ENCODE results near the gene TIMM22.
A peak's percentile ranks its signal among the peaks of the same experiment; 100 is the strongest.
"Not testable (repeated sequence)": the region's sequence is repeated elsewhere in the genome, so short reads cannot be mapped to it uniquely, and the experiment has no call there.

TIMM22 gene
- 5.6 to 20.7 (median 13.0) reads per million in 17 experiments for total RNA-seq

GRCh38 chr17:996554-997344 is at the start of gene TIMM22:
Gene TIMM22, plus strand, starts transcription at chr17:997129. Its CDS starts 14 bp downstream, at chr17:997143.
- DNase-seq, result peak; percentile 98 to 99 (median 98)

GRCh38 chr17:948284-948852 is 48.6 kb upstream of the TIMM22 start:
- DNase-seq, result no peak

GRCh38 chr17:949623-950303 is 47.2 kb upstream of the TIMM22 start:
- no peak for DNase-seq

GRCh38 chr17:951325-952132 is 45.4 kb upstream of the TIMM22 start:
- peak in 1 of 4 experiments; percentile 5 for DNase-seq

DNA sequence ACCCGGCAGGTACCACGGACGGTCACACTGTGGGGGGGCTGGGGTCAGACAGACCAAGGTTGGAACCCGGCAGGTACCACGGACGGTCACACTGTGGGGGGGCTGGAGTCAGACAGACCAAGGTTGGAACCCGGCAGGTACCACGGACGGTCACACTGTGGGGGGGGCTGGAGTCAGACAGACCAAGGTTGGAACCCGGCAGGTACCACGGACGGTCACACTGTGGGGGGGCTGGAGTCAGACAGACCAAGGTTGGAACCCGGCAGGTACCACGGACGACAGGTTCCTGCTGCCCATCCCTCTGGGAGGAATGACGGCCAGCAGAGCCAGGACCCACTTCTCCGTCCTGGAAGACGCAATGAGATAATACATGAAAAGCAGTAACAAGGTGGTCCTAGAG is 44.3 kb upstream of the TIMM22 start:
- not testable (repeated sequence) for DNase-seq

GRCh38 chr17:953767-954166 is 43.2 kb upstream of the TIMM22 start:
- no peak for DNase-seq

DNA sequence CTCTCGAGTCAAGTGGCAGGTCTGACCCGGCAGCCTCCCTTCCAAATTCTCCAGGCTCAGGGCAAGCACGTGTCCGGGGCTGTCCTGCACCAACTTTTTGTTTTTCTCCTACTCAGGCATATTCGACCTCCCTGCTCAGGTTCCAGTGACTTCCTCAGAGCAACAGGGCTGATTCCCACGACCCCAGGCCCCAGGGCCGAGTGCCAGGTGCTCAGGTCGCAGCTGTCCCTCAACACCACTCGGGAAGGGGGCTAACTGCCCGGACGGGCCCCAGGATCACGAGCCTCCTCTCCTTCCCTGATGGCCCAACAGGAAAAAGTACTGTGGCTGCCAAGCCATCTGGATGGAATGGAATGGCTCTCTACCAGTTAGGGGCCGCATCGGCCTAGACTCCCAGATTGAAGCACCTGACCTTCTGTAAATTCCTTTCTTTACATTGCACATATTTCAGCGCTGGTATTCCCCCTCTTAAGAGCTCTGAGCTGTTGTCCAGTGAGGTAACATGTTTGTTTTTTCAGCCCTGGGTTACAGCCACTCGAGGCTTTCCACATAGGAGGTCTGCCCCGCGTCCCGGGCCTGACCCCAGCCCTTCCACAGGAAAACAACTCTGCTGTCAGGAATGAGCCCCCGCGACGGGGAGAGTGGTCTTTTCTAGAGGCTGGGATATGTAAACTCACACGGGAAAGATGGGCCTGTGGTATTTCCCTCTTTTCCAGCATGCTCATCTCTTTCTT is 42.3 kb upstream of the TIMM22 start:
- DNase-seq, result no peak

- no peak for DNase-seq
Observed at GRCh38 chr17:956905-957304, 40.0 kb upstream of the TIMM22 start.

GRCh38 chr17:957856-958421 is 39.0 kb upstream of the TIMM22 start:
- no peak for DNase-seq

- no peak for DNase-seq
Observed at GRCh38 chr17:958712-959451, 38.0 kb upstream of the TIMM22 start.

DNA sequence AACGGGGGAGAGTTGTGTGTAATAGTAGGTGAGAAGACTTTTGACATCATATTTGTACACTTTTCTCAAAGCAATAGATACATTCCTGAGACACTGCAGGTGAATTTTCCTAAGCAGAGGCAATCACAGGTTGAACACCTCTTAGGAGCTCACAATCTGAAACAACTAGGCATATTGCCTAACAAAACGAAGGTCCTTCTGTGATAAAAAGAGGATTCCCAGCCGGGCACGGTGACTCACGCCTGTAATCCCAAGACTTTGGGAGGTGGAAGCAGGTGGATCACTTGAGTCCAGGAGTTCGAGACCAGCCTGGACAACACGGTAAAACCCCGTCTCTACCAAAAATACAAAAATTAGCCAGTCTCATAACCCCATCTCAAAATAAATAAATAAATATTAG is 34.8 kb upstream of the TIMM22 start:
- no peak for DNase-seq

GRCh38 chr17:962670-963069 is 34.3 kb upstream of the TIMM22 start:
- DNase-seq, result no peak

DNA sequence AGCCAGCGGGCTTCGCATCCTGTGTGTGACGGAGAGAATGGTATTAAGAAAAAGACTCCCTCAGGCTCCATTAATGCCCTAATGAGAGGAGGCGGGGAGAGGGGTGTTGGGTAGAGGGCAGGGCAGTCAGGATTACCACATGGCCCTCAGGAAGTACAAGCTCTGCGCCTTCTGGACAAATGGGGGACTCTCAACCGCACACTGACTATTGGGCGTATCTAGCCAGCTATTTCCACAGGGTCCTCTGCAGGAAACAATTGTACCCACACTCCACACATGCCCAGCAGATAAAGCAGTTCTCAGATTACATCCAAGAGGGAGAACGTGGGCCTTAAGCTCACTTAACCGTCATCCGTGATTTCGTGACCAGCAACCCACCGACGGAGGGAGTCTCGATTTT is 32.1 kb upstream of the TIMM22 start:
- DNase-seq, result no peak

GRCh38 chr17:965311-965989 is 31.5 kb upstream of the TIMM22 start:
- DNase-seq, result no peak

DNA sequence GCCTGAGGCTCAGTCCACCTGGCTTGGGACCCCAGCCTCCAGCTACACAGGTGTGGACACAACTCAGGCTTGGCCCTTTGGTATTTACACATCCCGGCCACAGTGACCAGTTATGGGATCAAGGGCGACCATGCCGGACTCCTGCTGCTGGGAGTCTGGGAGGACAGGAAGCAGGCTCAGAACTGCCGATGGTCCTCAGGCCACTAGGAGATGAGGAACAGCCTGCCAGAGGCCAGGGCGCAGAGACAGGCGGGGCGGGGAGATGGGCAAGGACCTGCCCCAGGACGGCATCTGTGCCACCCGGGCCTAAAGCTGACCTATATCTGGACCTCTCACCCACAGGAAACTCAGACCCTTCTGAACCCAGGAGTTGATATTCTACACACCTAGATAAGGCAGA is 29.8 kb upstream of the TIMM22 start:
- DNase-seq, result no peak

DNA sequence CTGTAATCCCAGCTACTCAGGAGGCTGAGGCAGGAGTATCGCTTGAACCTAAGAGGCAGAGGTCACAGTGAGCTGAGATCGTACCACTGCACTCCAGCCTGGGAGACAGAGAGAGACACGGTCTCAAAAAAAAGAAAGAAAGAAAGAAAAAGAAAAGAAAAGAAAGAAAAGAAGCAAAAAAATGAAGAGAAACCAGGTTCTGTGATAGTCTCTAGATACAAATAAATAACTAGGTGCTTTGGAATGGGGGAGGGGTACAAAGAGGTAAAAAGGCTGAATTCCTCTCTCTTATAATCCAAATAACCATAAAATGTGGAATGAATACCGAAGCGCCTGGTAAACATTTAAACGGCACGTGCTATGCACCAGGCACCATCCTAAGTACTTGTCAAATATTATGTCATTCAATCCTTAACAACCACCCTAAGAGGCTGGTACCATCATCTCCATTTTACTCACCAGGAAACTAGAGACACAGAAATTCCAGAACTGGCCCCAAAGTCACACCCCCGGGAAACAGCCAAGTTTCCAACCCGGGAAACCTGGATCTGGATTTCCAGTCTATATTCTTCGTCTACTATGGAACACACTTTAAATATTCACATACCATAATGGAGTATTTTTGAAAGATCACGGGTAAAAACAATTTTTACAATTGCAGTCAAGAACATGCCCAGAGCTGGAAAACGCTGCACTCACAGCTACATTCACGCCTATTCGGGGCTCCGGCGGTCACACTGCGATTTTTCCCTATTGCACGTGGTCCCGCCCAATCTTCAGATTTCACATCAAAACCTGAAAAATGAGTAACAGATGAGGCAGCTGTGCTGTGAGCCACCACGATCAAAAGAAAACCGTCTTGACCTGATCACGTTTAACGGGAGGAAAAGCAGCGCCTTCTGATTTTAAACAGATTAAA is 27.9 kb upstream of the TIMM22 start:
- no peak for DNase-seq

DNA sequence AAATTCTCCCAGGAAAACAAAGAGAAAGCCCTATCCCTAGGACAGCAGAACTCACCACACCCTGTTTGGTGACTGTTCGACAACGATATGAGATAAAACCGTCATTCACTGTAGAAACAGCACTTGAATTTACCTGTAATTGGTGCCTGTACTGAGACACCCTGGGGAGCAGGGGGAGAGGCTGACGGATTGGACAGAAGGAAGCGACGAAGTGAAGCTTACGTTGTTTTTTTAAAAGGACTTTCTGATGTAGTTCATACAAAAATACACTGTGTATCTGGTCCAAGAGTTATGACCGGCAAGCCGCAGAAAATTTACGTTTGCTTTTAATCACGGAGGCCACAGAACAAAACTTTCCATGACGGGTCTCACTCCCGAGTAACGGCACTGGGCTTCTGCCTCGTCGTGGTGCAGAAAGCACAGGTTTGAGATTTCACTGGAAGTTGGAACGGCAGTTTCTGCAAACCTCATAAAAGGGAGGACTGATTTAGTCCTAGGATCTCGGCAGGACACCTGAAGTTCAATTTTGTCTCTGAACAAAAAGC is 27.0 kb upstream of the TIMM22 start:
- DNase-seq, result no peak

DNA sequence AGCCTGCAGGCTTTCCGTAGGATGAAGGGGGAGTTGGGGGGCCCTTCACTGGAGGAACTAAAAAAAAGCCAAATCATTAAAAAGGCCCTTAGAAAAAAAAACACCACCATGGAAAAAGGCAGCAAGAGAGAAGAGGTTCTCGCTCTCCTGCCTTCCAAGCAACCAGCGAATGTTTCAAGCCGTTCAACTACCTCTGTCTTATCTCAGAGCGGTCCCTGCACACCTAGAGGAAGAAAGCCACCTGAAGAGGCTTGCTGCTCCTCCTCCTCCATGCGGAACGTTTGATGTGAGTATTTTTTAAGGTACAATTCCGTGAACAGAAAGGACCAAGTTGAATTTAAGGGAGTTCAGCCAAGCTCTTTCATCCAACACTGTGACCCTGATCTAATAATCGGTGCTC is 26.6 kb upstream of the TIMM22 start:
- DNase-seq, result no peak

GRCh38 chr17:971861-972260 is 25.1 kb upstream of the TIMM22 start:
- not testable (repeated sequence) for DNase-seq

Measured in suppressor macrophage (primary cell).